IMR-90 (cell line): ENCODE data around the gene ABCA4.

Source experiments
- BHLHE40 ChIP-seq: fragments of 150-350 bp; IDR thresholded peaks from 2 replicates; pipeline ENCODE4 v1.6.1; 2016; ENCODE audit warnings: mild to moderate bottlenecking, low read depth, low read length
- CEBPB ChIP-seq: IDR thresholded peaks from 2 replicates; pipeline ENCODE4 v1.6.1; 2012; ENCODE audit warnings: low read depth, low read length, improper control_type of control experiment
- CHD1 ChIP-seq: IDR thresholded peaks from 2 replicates; pipeline ENCODE4 v1.6.1; 2012; ENCODE audit warnings: low read depth, low read length, improper control_type of control experiment
- MAFK ChIP-seq: IDR thresholded peaks from 2 replicates; pipeline ENCODE4 v1.6.1; 2012; ENCODE audit warnings: low read depth, low read length, improper control_type of control experiment
- MAZ ChIP-seq: IDR thresholded peaks from 2 replicates; pipeline ENCODE4 v1.6.1; 2012; ENCODE audit warnings: low read depth, mild to moderate bottlenecking, low read length, improper control_type of control experiment, moderate library complexity, borderline replicate concordance
- MXI1 ChIP-seq: IDR thresholded peaks from 2 replicates; pipeline ENCODE4 v1.6.1; 2012; ENCODE audit warnings: low read depth, mild to moderate bottlenecking, low read length, moderate library complexity, borderline replicate concordance
- NFE2L2 ChIP-seq: fragments of 150-350 bp; IDR thresholded peaks from 2 replicates; pipeline ENCODE4 v1.6.1; 2016; ENCODE audit warnings: low read depth, mild to moderate bottlenecking, low read length
- POLR2A ChIP-seq: IDR thresholded peaks from 2 replicates; pipeline ENCODE4 v1.6.1; 2012; ENCODE audit warnings: mild to moderate bottlenecking, low read depth, low read length
- RAD21 ChIP-seq: IDR thresholded peaks from 2 replicates; pipeline ENCODE4 v1.6.1; 2012; ENCODE audit warnings: low read length, improper control_type of control experiment
- RFX5 ChIP-seq: IDR thresholded peaks from 2 replicates; pipeline ENCODE4 v1.8.0; 2012; ENCODE audit warnings: low read depth, mild to moderate bottlenecking, low read length, moderate library complexity
- SMC3 ChIP-seq: fragments of 150-350 bp; IDR thresholded peaks from 2 replicates; pipeline ENCODE4 v1.6.1; 2016; ENCODE audit warnings: low read depth, mild to moderate bottlenecking, antibody characterized with exemption, low read length, moderate library complexity
- USF2 ChIP-seq: fragments of 150-350 bp; IDR thresholded peaks from 2 replicates; pipeline ENCODE4 v1.6.1; 2017; ENCODE audit warnings: mild to moderate bottlenecking, antibody characterized with exemption, low read length, low read depth
- TF ChIP-seq, protein P1 (sequence below): conservative IDR thresholded peaks from 2 replicates; pipeline ENCODE4 v1.5.1; 2012; ENCODE audit warnings: mild to moderate bottlenecking, low read depth, low read length, improper control_type of control experiment

GRCh38 chr1:94056996-94057395, 64.0 kb downstream of the ABCA4 start:
- no peak for TF ChIP-seq RAD21
- TF ChIP-seq, protein P1, sequence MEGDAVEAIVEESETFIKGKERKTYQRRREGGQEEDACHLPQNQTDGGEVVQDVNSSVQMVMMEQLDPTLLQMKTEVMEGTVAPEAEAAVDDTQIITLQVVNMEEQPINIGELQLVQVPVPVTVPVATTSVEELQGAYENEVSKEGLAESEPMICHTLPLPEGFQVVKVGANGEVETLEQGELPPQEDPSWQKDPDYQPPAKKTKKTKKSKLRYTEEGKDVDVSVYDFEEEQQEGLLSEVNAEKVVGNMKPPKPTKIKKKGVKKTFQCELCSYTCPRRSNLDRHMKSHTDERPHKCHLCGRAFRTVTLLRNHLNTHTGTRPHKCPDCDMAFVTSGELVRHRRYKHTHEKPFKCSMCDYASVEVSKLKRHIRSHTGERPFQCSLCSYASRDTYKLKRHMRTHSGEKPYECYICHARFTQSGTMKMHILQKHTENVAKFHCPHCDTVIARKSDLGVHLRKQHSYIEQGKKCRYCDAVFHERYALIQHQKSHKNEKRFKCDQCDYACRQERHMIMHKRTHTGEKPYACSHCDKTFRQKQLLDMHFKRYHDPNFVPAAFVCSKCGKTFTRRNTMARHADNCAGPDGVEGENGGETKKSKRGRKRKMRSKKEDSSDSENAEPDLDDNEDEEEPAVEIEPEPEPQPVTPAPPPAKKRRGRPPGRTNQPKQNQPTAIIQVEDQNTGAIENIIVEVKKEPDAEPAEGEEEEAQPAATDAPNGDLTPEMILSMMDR = no peak
- TF ChIP-seq POLR2A = no peak
- no peak for TF ChIP-seq NFE2L2
- no peak for TF ChIP-seq CHD1
- TF ChIP-seq MAFK = no peak
- TF ChIP-seq CEBPB = no peak
- TF ChIP-seq USF2 = no peak
- TF ChIP-seq MAZ = no peak
- no peak for TF ChIP-seq BHLHE40
- TF ChIP-seq SMC3 = no peak
- no peak for TF ChIP-seq RFX5
- TF ChIP-seq MXI1 = no peak
